Breast epithelium (tissue), 4 donors: ENCODE data around the gene CISH. TPM values are rescaled to one million over a fixed set of nuclear protein-coding genes. Genes with fewer than 3 reads are reported as not detected.

Experiments
- DNase-seq, 2 donors: peaks; one replicate each; pipeline ENCODE4 v3.0.0-alpha.2; 2019; ENCODE audit warnings: low spot score in 2 of 2
- H3K27ac ChIP-seq, 2 donors: fragments of 200-600 bp; sonication (generic) in 1 of 2; one replicate each; pipeline ENCODE4 v1.5.1; 2016 to 2019; ENCODE audit warnings: mild to moderate bottlenecking in 1 of 2
- H3K27me3 ChIP-seq, 2 donors: fragments of 200-600 bp; sonication (generic) in 1 of 2; one replicate each; pipeline versions ENCODE4 v1.5.1 to v1.6.0; 2017 to 2019; ENCODE audit warnings: control low read depth in 1 of 2, mild to moderate bottlenecking in 1 of 2
- H3K36me3 ChIP-seq: fragments of 200-600 bp; one replicate; pipeline ENCODE4 v1.5.1; 2019
- H3K4me1 ChIP-seq, 2 donors: fragments of 200-600 bp; sonication (generic); one replicate each; pipeline ENCODE4 v1.5.1; 2016 to 2019; ENCODE audit warnings: control low read depth in 1 of 2
- H3K4me3 ChIP-seq, 3 donors: fragments of 200-600 bp; sonication (generic); 1 replicate in 2 of 3; 2 replicates in 1 of 3; pipeline ENCODE4 v1.5.1; 2016 to 2019; ENCODE audit warnings: mild to moderate bottlenecking in 3 of 3, moderate library complexity in 2 of 3
- H3K9me3 ChIP-seq, 2 donors: fragments of 200-600 bp; sonication (generic) in 1 of 2; one replicate each; pipeline ENCODE4 v1.5.1; 2016 to 2019; ENCODE audit warnings: control low read depth in 1 of 2
- POLR2A ChIP-seq: fragments of 450-650 bp; IDR thresholded peaks from one replicate; pipeline ENCODE4 v1.6.1; 2016; ENCODE audit warnings: antibody characterized with exemption, mild to moderate bottlenecking, moderate library complexity
- POLR2AphosphoS5 ChIP-seq, 3 donors: sonication (generic); formaldehyde crosslinking; IDR thresholded peaks; one replicate each; pipeline ENCODE4 v1.6.1; 2017; ENCODE audit warnings: antibody characterized with exemption in 3 of 3
- intact Hi-C: fragments of 100-400 bp; cut with DNase I; formaldehyde crosslinking; loops from one replicate; pipeline ENCODE4 v1.15.1; 2023; ENCODE audit warnings: low total_unique reads
- total RNA-seq, 3 donors: library from RNA; depleted of rRNA; stranded (reverse); fragments of >200 nt; gene quantifications; one replicate each; pipeline ENCODE4 v1.1.0, GENCODE V29; 2016
- TF ChIP-seq, protein P1 (sequence below), 3 donors: fragments of 450-650 bp; IDR thresholded peaks; one replicate each; pipeline ENCODE4 v1.5.1; 2016 to 2017; ENCODE audit warnings: antibody characterized with exemption in 3 of 3, mild to moderate bottlenecking in 3 of 3, moderate library complexity in 3 of 3

Gene CISH
- total RNA-seq, 3 donors from 2014 or later: 5.4 to 29.6 (median 17.4) TPM

GRCh38 chr3:50563867-50564266 lies 47.7 kb downstream of the CISH start:
- Histone ChIP-seq H3K4me1 (no peaks in the 10 kb centered on the region), H3K27ac (no peak overlapping the region), H3K36me3 (no peaks in the 10 kb centered on the region), H3K9me3 (no peaks in the 10 kb centered on the region), H3K4me3 (no peak overlapping the region), H3K27me3 (no peaks in the 10 kb centered on the region)
- no peak for TF ChIP-seq POLR2A
- no peak for TF ChIP-seq POLR2AphosphoS5 (IDR thresholded peaks at IDR 0.05)
- TF ChIP-seq, protein P1, sequence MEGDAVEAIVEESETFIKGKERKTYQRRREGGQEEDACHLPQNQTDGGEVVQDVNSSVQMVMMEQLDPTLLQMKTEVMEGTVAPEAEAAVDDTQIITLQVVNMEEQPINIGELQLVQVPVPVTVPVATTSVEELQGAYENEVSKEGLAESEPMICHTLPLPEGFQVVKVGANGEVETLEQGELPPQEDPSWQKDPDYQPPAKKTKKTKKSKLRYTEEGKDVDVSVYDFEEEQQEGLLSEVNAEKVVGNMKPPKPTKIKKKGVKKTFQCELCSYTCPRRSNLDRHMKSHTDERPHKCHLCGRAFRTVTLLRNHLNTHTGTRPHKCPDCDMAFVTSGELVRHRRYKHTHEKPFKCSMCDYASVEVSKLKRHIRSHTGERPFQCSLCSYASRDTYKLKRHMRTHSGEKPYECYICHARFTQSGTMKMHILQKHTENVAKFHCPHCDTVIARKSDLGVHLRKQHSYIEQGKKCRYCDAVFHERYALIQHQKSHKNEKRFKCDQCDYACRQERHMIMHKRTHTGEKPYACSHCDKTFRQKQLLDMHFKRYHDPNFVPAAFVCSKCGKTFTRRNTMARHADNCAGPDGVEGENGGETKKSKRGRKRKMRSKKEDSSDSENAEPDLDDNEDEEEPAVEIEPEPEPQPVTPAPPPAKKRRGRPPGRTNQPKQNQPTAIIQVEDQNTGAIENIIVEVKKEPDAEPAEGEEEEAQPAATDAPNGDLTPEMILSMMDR (IDR thresholded peaks at IDR 0.05): no peak
- intact Hi-C loops: no loop called here
- no peak for DNase-seq

DNA sequence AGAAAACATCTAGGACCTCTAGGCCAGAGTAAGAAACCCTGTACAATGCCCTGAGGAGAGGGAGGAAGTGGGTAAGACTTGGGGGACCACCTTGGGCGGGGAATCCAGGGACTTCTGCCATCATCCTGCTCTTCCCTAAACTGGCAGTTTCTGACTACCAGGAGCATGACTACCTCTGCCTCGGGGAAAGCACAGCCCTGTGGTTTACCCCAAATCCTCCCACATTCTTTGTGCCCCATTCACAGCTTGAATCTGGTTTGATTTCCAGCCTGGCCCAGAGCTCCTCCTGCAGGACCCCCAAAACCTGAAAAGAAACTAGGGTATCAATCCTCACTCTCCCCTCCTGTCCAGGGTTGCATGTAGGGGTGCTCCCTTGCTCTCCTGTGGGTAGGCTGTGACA lies 48.7 kb downstream of the CISH start:
- H3K4me1 ChIP-seq: no peaks in the 10 kb centered on the region
- intact Hi-C loops: no loop called here
- H3K36me3 ChIP-seq: no peaks in the 10 kb centered on the region
- no peak overlapping the region for H3K4me3 ChIP-seq
- no peaks in the 10 kb centered on the region for H3K9me3 ChIP-seq
- H3K27me3 ChIP-seq: no peaks in the 10 kb centered on the region
- no peak for DNase-seq
- TF ChIP-seq POLR2AphosphoS5 (IDR thresholded peaks at IDR 0.05): no peak
- no peak overlapping the region for H3K27ac ChIP-seq

DNA sequence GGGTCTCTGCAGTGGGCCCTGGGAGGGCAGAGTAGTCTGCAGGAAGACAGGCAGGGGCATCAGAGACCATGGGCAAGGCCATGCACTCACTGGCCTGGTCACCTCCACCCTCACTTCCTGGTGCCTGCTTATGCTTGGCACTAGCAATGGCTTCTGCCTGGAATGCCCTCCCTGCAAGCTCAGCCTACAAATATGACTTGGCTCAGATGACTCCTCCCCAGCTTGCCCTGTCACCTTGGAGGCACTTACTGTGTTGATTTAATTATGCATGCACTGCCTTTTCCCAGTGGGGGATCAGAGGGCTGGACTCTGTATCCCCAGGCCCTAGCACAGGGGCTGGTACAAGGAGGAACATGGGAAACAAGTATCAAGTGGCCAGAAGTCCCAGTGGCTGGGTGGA lies 51.9 kb downstream of the CISH start:
- Histone ChIP-seq H3K36me3 (no peaks in the 10 kb centered on the region), H3K9me3 (no peaks in the 10 kb centered on the region), H3K27me3 (no peaks in the 10 kb centered on the region), H3K4me1 (no peaks in the 10 kb centered on the region), H3K27ac (no peak overlapping the region), H3K4me3 (no peak overlapping the region)
- intact Hi-C loops: no loop called here
- DNase-seq: no peak
- TF ChIP-seq POLR2A: no peak
- TF ChIP-seq, protein P1 (IDR thresholded peaks at IDR 0.05): no peak
- no peak for TF ChIP-seq POLR2AphosphoS5 (IDR thresholded peaks at IDR 0.05)

GRCh38 chr3:50557915-50558314 lies 53.7 kb downstream of the CISH start:
- H3K27ac ChIP-seq: no peak overlapping the region
- no peaks in the 10 kb centered on the region for H3K9me3 ChIP-seq
- no peaks in the 10 kb centered on the region for H3K36me3 ChIP-seq
- no peaks in the 10 kb centered on the region for H3K4me1 ChIP-seq
- H3K27me3 ChIP-seq: no peaks in the 10 kb centered on the region
- TF ChIP-seq POLR2A: no peak
- TF ChIP-seq, protein P1 (IDR thresholded peaks at IDR 0.05): no peak
- no peak for TF ChIP-seq POLR2AphosphoS5 (IDR thresholded peaks at IDR 0.05)
- H3K4me3 ChIP-seq: no peak overlapping the region
- no peak for DNase-seq
- intact Hi-C loops: no loop called here

GRCh38 chr3:50557106-50557505 lies 54.5 kb downstream of the CISH start:
- no peak overlapping the region for H3K27ac ChIP-seq
- H3K9me3 ChIP-seq: no peaks in the 10 kb centered on the region
- H3K27me3 ChIP-seq: no peaks in the 10 kb centered on the region
- H3K4me1 ChIP-seq: no peaks in the 10 kb centered on the region
- H3K36me3 ChIP-seq: no peaks in the 10 kb centered on the region
- no peak overlapping the region for H3K4me3 ChIP-seq
- no peak for DNase-seq
- intact Hi-C loops: no loop called here
- TF ChIP-seq, protein P1 (IDR thresholded peaks at IDR 0.05): no peak
- TF ChIP-seq POLR2A: no peak
- no peak for TF ChIP-seq POLR2AphosphoS5 (IDR thresholded peaks at IDR 0.05)

Other genes with a start within 250 kb of the CISH start
- 1 to 10 TPM in 2 of 3 donors, under 1 TPM in 1; 0.80 to 2.0 (median 1.5) TPM for gene CACNA2D2, start 108.1 kb downstream of the CISH start, total RNA-seq
- gene C3orf18, start 44.0 kb downstream of the CISH start, total RNA-seq: 10 to 100 TPM; 10.7 to 16.8 (median 15.1) TPM
- 10 to 100 TPM in 1 of 3 donors, 1 to 10 TPM in 2; 6.1 to 10.7 (median 9.2) TPM for gene HEMK1, start 42.3 kb downstream of the CISH start, total RNA-seq
- 10 to 100 TPM; 30.4 to 38.4 (median 30.8) TPM for gene MAPKAPK3, start 5.4 kb upstream of the CISH start, total RNA-seq
- gene DOCK3, start 63.2 kb upstream of the CISH start, total RNA-seq: under 1 TPM; 0.64 to 0.73 (median 0.66) TPM